ENCODE measurements around the gene C2orf78.

DNA sequence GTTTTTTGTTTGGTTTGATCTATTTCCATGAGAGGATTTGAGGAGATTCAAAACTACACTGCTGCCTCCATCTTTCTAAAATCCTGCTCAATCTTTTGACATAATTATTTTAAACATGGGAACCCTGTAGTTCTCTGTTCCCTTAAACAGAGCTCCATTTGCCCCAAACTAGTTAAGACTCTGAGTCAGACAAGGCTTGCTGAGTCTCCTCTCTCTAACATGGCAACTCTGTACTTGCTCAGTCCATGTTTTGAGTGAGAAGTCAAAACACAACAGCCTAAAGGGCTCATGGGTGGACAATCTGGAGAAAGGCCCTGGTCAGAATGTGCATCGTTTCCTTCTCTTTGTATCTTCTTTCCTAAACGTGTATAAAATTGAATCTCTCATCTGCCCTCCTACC lies 37.7 kb downstream of the C2orf78 start:
- TF ChIP-seq, protein P1, sequence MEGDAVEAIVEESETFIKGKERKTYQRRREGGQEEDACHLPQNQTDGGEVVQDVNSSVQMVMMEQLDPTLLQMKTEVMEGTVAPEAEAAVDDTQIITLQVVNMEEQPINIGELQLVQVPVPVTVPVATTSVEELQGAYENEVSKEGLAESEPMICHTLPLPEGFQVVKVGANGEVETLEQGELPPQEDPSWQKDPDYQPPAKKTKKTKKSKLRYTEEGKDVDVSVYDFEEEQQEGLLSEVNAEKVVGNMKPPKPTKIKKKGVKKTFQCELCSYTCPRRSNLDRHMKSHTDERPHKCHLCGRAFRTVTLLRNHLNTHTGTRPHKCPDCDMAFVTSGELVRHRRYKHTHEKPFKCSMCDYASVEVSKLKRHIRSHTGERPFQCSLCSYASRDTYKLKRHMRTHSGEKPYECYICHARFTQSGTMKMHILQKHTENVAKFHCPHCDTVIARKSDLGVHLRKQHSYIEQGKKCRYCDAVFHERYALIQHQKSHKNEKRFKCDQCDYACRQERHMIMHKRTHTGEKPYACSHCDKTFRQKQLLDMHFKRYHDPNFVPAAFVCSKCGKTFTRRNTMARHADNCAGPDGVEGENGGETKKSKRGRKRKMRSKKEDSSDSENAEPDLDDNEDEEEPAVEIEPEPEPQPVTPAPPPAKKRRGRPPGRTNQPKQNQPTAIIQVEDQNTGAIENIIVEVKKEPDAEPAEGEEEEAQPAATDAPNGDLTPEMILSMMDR (IDR thresholded peaks at IDR 0.05), result no peak
- no peak for TF ChIP-seq POLR2A (IDR thresholded peaks at IDR 0.05)

Data from right lobe of liver (tissue), 4 donors.